ENCODE data around the gene UBC.
"Not testable (repeated sequence)": the region's sequence is repeated elsewhere in the genome, so short reads cannot be mapped to it uniquely, and the experiment has no call there.

The UBC gene

DNA sequence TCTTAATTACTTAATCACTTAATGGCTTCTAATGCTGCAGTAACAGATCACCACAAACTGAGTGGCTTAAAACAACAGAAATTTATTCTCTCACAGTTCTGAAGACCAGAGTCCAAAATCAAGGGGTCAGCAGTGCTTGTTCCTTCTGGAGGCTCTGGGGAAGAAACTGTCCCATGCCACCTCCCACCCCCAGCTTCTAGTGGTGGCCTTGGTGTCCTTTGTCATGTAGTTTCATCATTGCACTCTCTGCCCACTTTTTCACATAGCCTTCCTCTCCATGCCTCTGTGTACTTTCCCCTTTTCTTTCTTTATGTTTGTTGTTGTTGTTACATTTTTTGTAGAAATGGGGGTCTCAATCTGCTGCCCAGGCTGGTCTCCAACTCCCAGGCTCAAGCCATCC lies 16.1 kb upstream of the UBC start:
- DNase-seq = no peak

DNA sequence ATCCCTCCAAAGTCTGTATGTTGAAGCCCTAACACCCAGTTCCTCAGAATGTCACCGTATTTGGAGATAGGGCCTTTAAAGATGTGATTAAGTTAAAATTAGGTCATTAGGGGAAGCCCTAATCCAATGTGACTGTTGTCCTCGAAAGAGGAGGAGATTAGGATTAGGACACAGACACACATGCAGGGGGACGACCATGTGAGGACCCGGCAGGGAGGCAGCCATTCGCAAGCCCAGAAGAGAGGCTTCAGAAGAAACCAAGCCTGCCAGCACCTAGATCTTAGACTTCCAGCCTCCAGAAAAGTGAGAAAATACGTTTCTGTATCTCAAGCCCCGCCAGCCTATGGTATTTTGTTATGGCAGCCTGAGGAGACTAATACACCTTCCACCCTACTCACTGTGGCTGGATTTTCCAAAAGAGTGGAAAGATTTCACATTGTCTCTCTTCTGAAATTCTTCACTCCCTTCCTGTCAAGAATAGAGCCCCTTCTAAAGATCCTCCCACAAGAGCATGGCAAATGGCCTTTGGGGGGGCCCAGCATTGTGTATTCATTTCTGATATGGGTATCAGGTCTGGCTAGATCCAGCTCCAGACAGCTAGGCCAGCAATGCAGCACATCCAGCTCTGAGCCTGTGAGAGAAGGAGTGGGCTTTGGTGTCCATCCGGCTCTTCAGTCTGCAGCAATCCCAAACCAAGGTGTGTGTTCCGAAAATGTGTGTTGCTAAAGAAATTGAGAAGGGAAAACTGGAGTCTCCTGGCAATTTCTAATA lies 15.4 kb upstream of the UBC start:
- no peak for DNase-seq

DNA sequence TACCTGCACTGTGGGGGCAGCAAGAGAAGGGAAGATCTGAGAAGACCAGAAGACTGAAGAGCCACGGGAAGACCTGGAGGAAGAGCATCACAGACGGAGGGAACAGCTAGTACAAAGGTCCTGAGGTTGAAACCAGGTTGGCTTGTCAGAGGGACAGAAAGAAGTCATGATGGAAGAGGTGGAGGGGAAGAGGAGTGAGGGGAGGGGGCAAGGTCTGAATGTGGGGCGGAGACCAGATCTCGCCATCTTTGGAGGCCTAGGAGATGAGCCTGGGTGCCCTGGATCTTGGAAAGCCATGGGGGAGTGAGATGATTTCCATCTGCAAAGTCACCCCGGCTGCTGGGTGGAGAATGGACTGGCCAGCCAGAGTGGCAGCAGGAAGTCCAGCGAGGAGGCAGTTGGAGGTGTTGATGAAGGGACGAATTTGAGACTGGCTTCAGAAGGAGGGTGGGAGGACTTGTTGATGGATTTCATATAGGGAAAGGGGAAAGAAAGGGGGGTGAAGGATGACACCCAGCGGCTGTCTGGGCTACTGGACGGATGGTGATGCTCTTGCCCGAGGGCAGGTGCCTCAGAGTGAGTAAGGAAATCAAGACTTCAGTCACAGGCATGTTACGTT lies 14.6 kb upstream of the UBC start:
- DNase-seq = no peak

DNA sequence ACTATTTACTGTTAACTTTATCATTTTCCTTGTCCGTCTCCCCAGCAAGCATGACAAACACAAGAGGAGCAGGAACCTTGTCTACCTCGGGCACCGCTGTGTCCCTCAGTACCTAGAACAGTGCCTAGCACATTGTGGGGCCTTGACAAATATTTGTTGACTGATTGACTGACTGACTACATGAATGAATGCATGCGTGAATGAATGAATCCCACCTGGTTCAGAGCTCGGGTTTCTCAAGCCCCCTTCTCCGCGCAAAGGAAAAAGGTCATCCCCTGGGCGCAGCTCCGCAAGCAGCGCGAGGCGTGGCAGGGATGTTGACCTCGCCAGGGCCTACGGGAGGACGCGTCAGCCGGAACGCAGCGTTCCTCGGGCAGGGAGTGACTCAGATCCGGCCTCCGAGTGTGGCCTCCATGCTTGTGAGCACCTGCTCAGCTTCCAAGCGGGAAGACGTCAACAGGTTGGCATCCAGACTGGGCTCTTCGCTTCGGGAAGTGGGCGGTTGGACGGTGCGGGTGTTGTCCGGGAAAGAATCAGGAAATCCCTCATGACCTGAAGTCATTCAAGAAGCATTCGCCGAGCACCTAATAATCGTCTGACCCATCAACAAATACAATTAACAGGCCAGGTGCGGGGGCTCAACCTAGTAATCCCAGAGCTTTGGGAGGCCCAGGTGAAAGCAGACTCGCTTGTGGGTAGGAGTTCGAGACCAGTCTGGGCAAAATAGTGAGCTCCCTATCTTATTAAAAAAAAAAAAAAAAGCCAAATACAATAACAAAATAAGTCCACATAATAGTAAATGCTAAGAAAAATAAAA lies 13.9 kb upstream of the UBC start:
- DNase-seq = no peak

DNA sequence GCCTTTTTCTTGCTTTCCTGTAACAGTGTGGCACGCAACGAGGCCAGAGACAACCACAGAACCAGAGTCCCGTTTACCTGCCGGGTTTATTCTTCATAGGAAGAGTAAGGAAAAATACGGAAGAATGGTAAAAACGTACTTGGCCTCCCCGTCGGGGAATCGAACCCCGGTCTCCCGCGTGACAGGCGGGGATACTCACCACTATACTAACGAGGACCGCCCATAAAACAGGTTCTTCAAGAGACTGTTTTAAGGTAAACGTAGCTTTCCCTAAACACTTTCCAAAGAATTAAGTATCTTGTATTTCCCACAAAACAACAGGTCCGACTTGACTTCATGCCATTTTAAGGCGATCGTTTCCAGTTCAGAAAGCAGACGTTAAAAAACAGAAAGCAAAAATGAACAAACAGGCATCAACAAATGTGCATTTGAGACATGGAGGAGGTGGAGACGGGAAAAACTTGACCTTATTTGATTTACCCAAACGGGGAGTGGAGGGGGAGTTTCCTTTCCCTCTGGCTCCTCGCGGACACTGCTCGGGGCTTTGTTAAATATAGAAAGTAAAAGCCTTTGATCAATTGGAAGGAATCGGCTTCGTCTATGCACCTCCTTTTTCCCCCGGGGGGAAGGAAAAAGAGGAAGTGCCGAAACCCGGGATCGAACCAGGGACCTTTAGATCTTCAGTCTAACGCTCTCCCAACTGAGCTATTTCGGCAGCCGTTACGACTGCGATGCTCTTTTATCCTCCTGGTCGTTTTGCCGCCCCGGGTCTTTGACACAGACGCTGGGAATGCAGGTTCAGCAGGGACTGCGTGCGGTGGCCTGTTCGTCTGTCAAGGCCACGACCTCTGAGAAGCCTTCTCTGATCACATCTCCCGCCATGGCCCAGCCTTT lies 13.0 kb upstream of the UBC start:
- DNase-seq = no peak

DNA sequence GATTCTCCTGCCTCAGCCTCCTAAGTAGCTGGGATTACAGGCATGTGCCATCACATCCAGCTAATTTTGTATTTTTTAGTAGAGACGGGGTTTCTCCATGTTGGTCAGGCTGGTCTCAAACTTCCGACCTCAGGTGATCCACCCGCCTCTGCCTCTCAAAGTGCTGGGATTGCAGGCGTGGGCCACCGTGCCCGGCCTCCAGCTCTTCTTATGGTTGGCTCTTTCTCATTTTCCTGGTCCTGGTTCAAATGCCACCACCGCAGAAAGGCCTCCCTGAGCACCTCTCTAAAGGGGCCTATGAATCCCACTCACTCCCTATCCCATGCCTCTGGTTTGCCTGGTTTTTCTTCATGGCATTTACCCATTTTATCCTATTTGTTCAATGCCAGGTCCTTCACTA lies 11.3 kb upstream of the UBC start:
- not testable (repeated sequence) for DNase-seq

DNA sequence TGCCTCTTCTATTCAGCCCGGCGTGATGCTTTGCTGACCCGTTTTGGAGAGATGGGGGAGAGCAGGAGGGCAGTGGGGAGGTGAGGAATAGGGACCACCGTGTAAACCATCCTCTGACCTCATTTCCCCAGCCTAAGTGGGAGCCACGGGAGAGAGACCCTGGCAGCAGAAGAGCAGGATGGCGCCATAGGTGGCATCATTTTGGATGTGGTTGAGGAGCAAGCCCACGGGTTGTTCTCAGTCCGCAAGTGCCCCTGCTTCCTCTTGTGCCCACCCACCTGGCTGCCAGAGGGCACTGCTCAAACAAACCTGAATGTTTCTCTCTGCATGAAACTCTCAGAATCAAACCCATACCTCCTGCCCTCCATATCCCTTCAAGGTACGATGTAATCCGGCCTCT lies 10.7 kb upstream of the UBC start:
- no peak for DNase-seq

DNA sequence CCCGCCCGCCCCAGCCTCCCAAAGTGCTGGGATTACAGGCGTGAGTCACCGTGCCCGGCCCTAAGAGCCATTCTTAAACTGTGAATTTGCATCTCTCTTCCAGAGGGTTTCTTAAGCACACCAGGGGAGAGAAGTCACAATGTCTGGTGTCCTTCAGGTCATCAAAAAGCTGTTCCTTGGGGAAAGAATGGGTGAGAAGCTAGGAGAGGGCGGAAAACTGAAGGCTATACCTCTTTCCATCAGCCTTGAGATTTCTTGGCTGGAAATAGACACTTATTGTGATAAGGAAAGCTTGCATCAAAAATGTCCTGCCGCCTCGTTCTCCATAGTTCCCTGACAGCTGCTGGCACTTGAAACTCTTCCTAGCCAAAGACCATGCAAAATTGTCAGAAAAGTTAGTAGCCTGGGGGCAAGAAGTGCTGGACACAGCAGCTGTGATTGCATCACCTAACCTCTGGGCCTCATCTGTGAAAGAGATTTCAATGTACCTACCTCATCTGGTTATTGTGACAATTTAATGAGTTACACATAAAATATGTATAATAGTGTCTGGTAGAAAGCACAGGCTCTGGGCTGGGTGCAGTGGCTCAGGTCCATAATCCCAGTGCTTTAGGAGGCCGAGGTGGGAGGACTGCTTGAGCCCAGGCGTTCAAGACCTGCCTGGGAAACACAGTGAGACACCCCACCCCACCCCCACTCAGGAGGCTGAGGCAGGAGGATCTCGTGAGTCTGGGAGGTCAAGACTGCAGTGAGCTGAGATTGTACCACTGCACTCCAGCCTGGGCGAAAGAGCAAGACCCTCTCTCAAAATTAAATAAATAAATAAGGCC lies 9.7 kb upstream of the UBC start:
- no peak for DNase-seq

DNA sequence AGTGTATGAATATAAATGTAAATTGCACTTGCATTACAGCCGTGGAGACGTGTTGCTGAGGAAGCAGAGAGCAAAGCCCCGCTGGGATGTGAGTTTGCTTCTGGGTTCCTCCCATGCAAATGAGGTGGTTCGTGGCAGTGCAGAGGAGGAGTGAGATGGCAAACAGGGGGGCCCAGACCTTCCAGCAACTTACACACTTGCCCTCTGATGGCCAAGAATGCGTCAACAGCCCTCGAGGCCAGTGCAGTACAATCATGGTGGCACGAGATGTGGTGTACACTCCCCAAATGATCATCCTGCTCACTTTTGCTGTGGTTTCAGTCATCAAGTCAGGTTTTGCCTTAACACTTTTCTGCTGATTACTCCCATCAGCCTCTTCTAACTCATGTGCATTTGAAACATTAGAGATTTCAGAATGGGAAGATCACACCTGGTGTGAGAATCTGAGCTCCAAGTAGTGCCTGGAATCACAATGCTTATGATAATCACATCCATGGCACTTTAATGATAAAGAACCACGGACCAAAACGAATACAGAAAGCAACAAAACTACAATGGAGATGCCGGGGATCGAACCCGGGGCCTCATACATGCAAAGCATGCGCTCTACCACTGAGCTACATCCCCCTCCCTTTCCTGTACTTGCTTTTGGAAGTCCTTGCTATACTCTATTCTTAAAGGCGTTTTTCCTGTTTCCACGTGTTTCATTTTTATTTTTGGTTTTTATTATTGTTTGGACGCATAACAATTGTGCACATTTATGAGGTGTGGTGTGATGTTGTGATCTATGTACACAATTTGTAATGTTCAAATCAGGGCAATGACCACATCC lies 7.0 kb upstream of the UBC start:
- no peak for DNase-seq

DNA sequence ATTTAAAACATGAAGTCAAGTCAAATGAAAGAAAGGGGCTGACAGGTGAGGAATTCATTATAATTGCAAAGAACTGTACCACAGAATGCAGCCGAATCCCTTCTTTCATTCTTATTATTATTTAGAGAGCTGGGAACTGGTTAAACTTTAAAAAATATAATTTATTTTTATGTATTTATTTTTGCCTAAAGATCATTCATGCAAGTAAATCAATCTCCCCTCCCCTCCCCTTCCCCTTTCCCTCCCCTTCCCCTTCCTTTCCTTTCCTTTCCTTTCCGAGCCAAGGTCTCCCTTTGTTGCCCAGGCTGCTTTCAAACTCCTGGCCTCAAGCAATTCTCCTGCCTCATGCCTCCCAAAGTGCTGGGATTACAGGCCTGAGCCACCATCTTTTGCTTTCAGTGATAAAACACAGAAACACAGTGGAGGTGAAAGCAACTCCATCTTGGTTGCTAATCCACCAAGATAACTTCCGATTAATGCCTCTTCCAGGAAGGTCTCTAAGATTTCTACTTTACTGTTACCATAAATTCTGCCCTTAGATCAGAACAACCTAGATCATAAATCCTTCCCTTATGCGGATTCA lies 6.0 kb upstream of the UBC start:
- DNase-seq = no peak

DNA sequence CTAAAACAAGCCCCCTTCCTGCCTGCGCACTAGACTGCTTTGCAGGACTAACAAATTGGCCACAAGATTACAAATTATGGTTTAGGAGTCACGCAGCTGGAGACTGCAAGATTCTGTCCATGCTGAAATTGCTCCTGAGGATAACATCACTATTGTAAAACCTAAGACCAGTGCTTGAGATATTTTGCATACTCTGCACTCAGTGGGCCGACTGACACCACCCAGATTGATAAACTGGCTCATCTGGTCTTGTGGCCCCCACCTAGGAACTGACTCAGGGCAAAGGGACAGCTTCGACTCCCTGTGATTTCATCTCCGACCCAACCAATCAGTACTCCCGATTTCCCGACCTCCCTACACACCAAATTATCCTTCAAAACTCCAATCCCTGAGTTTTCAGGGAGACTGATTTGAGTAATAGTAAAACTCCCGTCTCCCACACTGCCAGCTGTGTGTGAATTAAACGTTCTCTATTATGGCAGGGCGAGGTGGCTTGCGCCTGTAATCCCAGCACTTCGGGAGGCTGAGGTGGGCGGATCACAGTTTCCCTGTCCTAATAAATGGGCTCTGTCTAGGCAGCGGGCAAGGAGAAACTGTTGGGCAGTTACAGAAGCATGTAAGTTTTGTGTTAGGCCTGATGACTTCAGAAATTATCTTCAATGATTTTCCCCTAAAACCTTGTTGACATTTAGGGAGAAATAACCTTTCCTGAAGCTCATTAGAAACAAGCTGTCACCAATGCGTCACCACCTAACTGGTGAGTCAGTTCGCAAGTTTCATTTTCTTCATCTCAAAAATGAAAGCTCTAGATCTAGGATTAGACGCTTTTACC lies 5.3 kb upstream of the UBC start:
- no peak for DNase-seq

DNA sequence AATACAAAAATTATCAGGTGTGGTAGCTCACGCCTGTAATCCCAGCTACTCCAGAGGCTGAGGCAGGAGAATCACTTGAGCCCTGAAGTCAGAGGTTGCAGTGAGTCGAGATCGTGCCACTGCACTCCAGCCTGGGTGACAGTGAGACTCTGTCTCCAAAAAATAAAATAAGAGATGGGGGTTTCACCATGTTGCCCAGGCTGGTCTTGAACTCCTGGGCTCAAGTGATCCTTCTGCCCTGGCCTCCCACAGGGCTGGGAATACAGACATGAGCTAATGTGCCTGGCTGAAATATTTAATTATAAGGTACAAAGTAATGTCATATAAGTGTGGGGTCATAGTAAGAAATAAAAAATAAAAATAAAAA lies 4.2 kb upstream of the UBC start:
- DNase-seq = not testable (repeated sequence)

DNA sequence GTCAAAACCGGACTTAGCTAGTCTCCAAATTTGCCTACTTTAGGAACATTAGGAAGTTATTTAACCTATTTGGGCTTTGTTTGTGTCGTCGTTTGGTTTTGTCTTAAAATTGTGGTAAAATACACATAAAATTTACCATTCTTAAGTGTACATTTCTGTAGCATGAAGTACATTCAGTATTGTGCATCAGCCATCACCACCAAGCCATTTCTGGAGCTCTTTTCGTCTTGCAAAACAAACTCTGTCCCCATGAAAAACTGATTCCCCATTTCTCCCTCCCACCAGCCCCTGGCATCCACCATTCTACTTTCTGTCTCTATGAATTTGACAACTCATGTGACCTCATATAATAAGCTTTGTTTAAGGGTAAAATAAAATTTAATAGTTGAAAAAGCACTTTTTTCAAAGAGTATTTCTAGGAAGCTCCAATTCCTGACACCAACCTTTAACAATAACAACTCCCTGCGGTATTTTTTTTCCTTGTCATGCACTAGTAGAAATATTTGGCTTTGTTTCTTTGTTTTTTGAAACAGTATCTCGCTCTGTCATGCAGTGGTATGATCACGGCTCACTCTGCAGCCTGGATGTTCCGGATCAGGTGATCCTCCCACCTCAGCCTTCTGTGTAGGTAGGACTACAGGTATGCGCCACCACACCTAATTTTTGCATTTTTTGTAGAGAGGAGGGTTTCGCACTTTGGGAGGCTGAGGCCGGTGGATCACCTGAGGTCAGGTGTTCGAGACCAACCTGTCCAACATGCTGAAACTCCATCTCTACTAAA lies 3.6 kb upstream of the UBC start:
- no peak for DNase-seq

DNA sequence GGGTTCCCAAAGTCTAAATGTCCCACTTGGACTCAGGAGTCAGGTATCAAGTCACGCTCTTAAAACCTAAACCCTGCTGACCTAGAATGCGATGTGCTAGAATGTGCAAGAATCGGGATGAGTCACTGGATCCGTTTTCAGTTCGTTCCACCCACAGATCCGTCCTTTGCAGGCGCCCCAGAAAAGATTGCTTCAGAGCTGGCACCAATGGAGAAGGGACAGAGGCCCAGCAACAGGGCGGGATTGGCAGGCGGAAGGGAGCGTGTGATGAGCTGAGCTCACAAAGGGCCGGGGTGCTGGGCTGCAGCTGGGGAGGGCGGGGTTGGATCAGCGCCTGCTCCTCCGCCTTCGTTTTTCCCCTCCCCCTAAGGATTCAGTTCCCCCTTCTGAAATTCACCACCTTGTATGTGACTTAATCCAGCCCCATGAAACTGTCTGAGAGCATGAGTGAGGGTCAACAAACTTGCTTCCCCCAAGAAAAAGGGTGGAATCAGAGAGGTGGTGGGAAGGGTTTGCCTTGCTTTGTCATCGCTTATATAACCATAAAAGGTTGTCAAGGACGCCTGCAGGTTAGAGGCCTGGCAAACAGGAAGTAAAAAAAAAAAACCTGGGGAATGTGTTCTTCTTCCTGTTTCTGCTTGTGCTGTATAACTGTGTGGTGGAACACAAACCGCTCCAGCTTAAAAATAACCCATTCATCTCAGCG lies 2.8 kb upstream of the UBC start:
- no peak for DNase-seq

DNA sequence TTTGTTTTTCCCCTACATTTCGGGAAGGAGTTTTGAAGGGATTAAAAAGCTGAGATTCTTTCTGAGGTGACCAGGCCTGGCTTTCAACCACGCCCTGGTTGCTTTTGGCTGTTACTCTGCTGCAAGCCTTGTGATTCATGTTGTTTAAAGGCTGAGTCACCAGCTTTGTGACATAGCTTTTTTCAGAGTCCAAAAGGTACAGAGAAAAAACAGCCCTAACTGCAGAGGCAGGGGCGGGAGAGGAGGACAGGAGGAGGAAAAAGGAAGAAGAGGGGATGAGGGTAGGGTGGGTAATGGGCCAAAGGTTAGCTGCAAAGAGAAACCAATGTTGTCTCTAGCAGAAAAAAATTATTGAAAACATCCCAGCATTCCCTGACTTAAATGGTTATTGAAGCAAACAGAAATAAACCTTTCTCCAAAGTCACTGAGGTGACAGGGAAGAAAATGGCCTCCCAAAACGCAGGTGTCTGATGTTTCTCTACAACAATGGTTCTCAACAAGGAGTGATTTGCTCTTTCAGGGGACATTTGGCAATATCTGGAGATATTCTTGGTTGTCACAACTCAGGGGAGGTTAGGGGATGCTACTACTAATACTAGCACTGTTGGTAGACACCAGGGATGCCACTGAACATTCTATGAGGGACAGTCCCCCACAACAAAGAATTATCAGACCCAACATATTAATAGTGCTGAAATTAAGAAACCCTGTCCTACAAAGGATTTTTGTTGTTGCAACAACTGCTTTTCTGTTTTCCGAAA lies 2.1 kb upstream of the UBC start:
- no peak for DNase-seq

DNA sequence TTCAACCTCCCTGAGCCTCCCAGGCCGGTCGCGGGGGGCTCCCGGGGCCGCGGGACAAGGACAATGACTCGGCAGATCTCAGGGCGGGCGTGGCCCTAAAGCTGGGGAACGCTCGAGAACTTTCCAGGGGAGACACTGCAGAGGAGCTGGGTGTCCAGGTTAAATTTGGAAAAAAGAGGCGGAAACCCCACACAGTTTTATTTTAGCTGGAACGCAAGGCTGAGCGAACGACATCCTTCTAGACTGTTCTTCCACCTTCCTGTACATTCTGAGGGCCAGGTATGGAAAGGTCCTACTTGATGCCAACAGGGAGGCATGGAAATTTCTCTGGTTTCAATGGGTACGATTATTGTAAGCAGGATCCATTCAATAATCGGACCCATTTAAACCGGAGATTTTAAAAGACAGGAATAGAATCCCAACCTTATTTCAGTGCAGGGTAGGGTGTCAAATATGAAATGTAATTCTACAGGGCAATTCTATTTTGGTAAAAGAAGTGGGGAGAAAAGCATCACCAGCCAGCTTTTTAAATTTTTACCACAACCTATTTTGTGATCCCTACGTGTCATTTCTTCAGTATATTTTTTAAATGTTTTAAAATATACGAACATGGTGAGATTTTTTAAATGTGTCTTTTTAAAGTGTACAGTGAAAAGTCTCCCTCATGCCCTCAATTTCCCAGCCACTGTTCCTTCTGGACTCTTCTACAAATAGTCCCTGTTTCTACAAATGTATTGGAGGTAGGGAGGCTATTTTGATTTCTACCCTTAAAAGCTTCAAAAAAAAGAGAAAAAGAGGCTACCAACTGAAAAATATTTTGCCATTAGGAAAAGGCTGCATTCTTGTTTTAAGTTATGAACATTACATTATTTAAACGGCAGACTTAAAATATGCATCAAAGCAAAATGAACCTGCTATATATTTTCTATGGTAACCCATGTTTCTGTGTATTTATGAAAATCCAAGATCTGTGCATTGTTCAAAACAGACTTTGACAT lies 1.1 kb upstream of the UBC start:
- no peak for DNase-seq

Data from NCI-H1105 treated with DMSO at 0.1 percent for 48 hours (cell line).